Prostate gland (tissue), 2 donors: ENCODE measurements around the gene UCHL5. TPM values are rescaled to one million over a fixed set of nuclear protein-coding genes. Genes with fewer than 3 reads are reported as not detected.
"Not testable (repeated sequence)": the region's sequence is repeated elsewhere in the genome, so short reads cannot be mapped to it uniquely, and the experiment has no call there.

Experiments used
- DNase-seq: peaks from one replicate; pipeline ENCODE4 v3.0.0-alpha.2; 2019; ENCODE audit warnings: low spot score
- H3K27ac ChIP-seq, 2 donors: fragments of 200-600 bp; sonication (generic); 2 replicates each; pipeline ENCODE4 v1.5.1; 2017 to 2019
- H3K27me3 ChIP-seq: fragments of 200-600 bp; sonication (generic); replicated peaks from 2 replicates; pipeline ENCODE4 v1.5.1; 2019; ENCODE audit not compliant: insufficient read depth
- H3K36me3 ChIP-seq, 2 donors: fragments of 200-600 bp; sonication (generic); 1 replicate in 1 of 2; 2 replicates in 1 of 2; pipeline versions ENCODE4 v1.5.1 to v1.8.1; 2017 to 2019
- H3K4me1 ChIP-seq: fragments of 200-600 bp; sonication (generic); replicated peaks from 2 replicates; pipeline ENCODE4 v1.5.1; 2019
- H3K4me3 ChIP-seq, 2 donors: fragments of 200-600 bp; sonication (generic); 2 replicates each; pipeline ENCODE4 v1.5.1; 2017 to 2019
- H3K9me3 ChIP-seq: fragments of 200-600 bp; sonication (generic); 2 replicates; pipeline ENCODE4 v1.5.1; 2017
- POLR2A ChIP-seq: fragments of 450-650 bp; IDR thresholded peaks from one replicate; pipeline ENCODE4 v1.6.1; 2016; ENCODE audit warnings: antibody characterized with exemption, mild to moderate bottlenecking
- POLR2AphosphoS5 ChIP-seq: sonication (generic); formaldehyde crosslinking; IDR thresholded peaks from one replicate; pipeline ENCODE4 v1.6.1; 2017; ENCODE audit warnings: antibody characterized with exemption
- WGBS: methylation state at CpG from one replicate; pipeline ENCODE4 v1.1.5; 2018; 5-methylcytosine and 5-hydroxymethylcytosine counted together
- intact Hi-C: fragments of 100-400 bp; cut with DNase I; formaldehyde crosslinking; loops from one replicate; pipeline ENCODE4 v1.14.2; 2022
- total RNA-seq, 2 donors: library from RNA; depleted of rRNA; stranded (reverse); fragments of >200 nt; gene quantifications; one replicate each; pipeline ENCODE4 v1.1.0, GENCODE V29; 2016
- TF ChIP-seq, protein P1 (sequence below), 4 experiments: fragments of 200-600 bp in 2 of 4; fragments of 450-650 bp in 2 of 4; sonication (generic) in 2 of 4; IDR thresholded peaks; 1 replicate in 3 of 4; 2 replicates in 1 of 4; pipeline ENCODE4 v1.5.1; 2016 to 2019; ENCODE audit warnings: antibody characterized with exemption in 4 of 4, mild to moderate bottlenecking in 2 of 4, moderate library complexity in 2 of 4

The UCHL5 gene
- total RNA-seq, 2 donors from 2014 or later: 28.7 to 36.9 TPM

GRCh38 chr1:192994141-192994540 lies 65.0 kb downstream of the UCHL5 start:
- 98% methylated on average over 7 of the region's 7 CpGs for WGBS
- no peaks in the 10 kb centered on the region for H3K36me3 ChIP-seq
- no peak for DNase-seq
- TF ChIP-seq POLR2AphosphoS5: no peak
- TF ChIP-seq, protein P1, sequence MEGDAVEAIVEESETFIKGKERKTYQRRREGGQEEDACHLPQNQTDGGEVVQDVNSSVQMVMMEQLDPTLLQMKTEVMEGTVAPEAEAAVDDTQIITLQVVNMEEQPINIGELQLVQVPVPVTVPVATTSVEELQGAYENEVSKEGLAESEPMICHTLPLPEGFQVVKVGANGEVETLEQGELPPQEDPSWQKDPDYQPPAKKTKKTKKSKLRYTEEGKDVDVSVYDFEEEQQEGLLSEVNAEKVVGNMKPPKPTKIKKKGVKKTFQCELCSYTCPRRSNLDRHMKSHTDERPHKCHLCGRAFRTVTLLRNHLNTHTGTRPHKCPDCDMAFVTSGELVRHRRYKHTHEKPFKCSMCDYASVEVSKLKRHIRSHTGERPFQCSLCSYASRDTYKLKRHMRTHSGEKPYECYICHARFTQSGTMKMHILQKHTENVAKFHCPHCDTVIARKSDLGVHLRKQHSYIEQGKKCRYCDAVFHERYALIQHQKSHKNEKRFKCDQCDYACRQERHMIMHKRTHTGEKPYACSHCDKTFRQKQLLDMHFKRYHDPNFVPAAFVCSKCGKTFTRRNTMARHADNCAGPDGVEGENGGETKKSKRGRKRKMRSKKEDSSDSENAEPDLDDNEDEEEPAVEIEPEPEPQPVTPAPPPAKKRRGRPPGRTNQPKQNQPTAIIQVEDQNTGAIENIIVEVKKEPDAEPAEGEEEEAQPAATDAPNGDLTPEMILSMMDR (IDR thresholded peaks at IDR 0.05): no peak
- no peak for TF ChIP-seq POLR2A
- H3K27me3 ChIP-seq: no peaks in the 10 kb centered on the region
- H3K27ac ChIP-seq: no peak overlapping the region
- intact Hi-C loops: no loop called here
- no peaks in the 10 kb centered on the region for H3K9me3 ChIP-seq
- no peaks in the 10 kb centered on the region for H3K4me1 ChIP-seq
- H3K4me3 ChIP-seq: no peak overlapping the region

GRCh38 chr1:192993426-192994085 lies 65.6 kb downstream of the UCHL5 start:
- no peak for DNase-seq
- H3K27me3 ChIP-seq: no peaks in the 10 kb centered on the region
- no peak overlapping the region for H3K4me3 ChIP-seq
- TF ChIP-seq, protein P1 (IDR thresholded peaks at IDR 0.05): no peak
- TF ChIP-seq POLR2AphosphoS5 (no peak), POLR2A (no peak)
- 93% methylated on average over 10 of the region's 10 CpGs for whole genome bisulfite sequencing
- H3K36me3 ChIP-seq: no peaks in the 10 kb centered on the region
- intact Hi-C loops: no loop called here
- no peaks in the 10 kb centered on the region for H3K4me1 ChIP-seq
- H3K27ac ChIP-seq: no peak overlapping the region
- no peaks in the 10 kb centered on the region for H3K9me3 ChIP-seq

DNA sequence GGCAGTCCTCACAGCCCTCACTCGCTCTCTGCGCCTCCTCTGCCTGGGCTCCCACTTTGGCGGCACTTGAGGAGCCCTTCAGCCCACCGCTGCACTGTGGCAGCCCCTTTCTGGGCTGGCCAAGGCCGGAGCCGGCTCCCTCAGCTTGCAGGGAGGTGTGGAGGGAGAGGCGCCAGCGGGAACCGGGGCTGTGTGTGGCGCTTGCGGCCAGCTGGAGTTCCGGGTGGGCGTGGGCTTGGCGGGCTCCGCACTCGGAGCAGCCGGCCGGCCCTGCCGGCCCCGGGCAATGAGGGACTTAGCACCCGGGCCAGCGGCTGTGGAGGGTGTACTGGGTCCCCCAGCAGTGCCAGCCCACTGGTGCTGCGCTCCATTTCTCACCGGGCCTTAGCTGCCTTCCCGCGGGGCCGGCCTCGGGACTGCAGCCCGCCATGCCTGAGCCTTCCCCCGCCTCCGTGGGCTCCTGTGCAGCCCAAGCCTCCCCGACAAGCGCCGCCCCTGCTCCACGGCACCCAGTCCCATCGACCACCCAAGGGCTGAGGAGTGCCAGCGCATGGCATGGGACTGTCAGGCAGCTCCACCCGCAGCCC lies 72.3 kb downstream of the UCHL5 start:
- H3K36me3 ChIP-seq, H3K27ac ChIP-seq, H3K4me1 ChIP-seq, H3K27me3 ChIP-seq, intact Hi-C loops, H3K4me3 ChIP-seq, DNase-seq, H3K9me3 ChIP-seq: not testable (repeated sequence)
- 98% methylated on average over 33 of the region's 38 CpGs for WGBS

DNA sequence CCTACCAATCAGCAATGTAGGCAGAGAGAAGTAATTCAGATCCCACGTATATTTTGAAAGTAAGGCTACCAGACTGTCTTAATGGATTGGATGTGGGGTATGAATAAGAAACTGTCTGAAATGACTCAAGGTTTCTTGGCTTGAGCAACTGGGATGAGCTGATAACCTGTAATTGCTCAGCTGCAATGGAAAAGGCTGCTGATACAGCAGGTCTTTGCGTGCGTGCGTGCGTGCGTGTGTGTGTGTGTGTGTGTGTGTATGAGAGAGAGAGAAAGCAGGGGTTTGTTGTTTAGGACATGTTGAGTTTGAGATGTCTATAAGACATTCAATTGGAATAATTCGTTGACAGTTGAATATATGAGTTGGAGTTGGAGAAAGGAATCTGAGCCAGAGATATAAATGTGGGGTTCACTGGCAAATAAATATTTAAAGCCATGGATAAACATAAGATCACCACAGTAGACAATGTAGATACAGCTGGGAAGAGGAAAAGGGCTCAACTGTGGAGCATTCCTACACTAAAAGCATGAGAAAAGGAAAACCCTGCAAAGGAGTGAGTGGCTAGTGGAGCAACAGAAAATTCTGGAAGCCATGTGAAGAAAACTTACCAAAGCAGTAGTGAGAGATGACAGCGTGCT lies 72.9 kb downstream of the UCHL5 start:
- no peak overlapping the region for H3K4me3 ChIP-seq
- no peaks in the 10 kb centered on the region for H3K27me3 ChIP-seq
- WGBS: 91% methylated on average over 8 of the region's 8 CpGs

DNA sequence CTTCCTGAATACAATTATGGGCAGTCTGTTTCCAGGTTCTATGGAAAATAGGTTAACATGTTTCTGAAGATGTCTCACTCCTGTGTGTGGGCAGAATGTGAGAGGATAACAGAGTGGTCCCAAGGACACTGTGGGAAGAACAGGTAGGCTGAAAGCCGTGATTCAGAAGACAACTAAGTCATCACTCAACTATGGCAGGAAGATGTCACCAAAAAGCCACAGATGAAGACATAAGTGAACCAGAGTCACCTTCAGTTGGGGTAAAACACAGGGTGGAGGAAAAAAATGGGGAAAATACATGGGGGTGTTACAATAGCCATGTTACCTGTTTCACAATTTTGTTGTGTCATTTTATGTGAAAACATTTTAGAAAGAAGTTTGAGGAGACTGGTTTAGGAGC lies 75.1 kb downstream of the UCHL5 start:
- Histone ChIP-seq H3K4me3 (no peak overlapping the region), H3K4me1 (no peaks in the 10 kb centered on the region), H3K27me3 (no peaks in the 10 kb centered on the region), H3K36me3 (no peaks in the 10 kb centered on the region), H3K9me3 (no peaks in the 10 kb centered on the region), H3K27ac (no peak overlapping the region)
- DNase-seq: no peak
- intact Hi-C loops: no loop called here
- WGBS: 96% methylated on average over 1 of the region's 1 CpG
- TF ChIP-seq POLR2AphosphoS5 (no peak), POLR2A (no peak)
- TF ChIP-seq, protein P1 (IDR thresholded peaks at IDR 0.05): no peak

More for the DNA sequence above, 72.9 kb downstream of the UCHL5 start:
- Histone ChIP-seq H3K36me3 (no peaks in the 10 kb centered on the region), H3K9me3 (no peaks in the 10 kb centered on the region), H3K27ac (no peak overlapping the region), H3K4me1 (no peaks in the 10 kb centered on the region)
- intact Hi-C loops: no loop called here
- no peak for DNase-seq
- TF ChIP-seq POLR2AphosphoS5: no peak
- no peak for TF ChIP-seq POLR2A
- TF ChIP-seq, protein P1 (IDR thresholded peaks at IDR 0.05): no peak
